K562 (cell line): ENCODE measurements around the gene DDX54. TPM values are rescaled to one million over a fixed set of nuclear protein-coding genes. Genes with fewer than 3 reads are reported as not detected.

ENCODE experiments used
- ELF2 ChIP-seq: fragments of 250-450 bp; sonication (Bioruptor Pico); IDR thresholded peaks from 2 replicates; pipeline ENCODE4 v1.5.0; 2021; ENCODE audit warnings: mild to moderate bottlenecking
- HDAC8 ChIP-seq: fragments of 450-650 bp; IDR thresholded peaks from 2 replicates; pipeline ENCODE4 v1.6.1; 2016; ENCODE audit warnings: mild to moderate bottlenecking, missing genetic modification characterization, moderate library complexity, missing compliant biosample characterization
- HMGN3 ChIP-seq: IDR thresholded peaks from 2 replicates; pipeline ENCODE4 v1.6.1; 2011; ENCODE audit warnings: borderline replicate concordance, low read depth, mild to moderate bottlenecking, mixed read lengths, low read length; ENCODE audit not compliant: insufficient read length; ENCODE audit errors: extremely low read depth
- MEF2D ChIP-seq: conservative IDR thresholded peaks from 2 replicates; pipeline ENCODE4 v1.6.1; 2016; ENCODE audit warnings: low read depth, missing genetic modification characterization, missing compliant biosample characterization
- NR1H2 ChIP-seq: sonication (generic); formaldehyde crosslinking; IDR thresholded peaks from 2 replicates; pipeline ENCODE4 v1.4.0; 2020; ENCODE audit warnings: mild to moderate bottlenecking, missing genetic modification reagents
- PTRF ChIP-seq: fragments of 450-650 bp; IDR thresholded peaks from 2 replicates; pipeline ENCODE4 v1.6.1; 2016; ENCODE audit warnings: mild to moderate bottlenecking, missing genetic modification characterization, missing compliant biosample characterization
- SRSF7 ChIP-seq: fragments of 200-400 bp; formaldehyde crosslinking; optimal IDR thresholded peaks from 2 replicates; pipeline ENCODE3; 2017; ENCODE audit warnings: mild to moderate bottlenecking, low read depth, low read length
- ZNF408 ChIP-seq: fragments of 250-450 bp; sonication (Bioruptor Pico); IDR thresholded peaks from 2 replicates; pipeline ENCODE4 v1.4.0; 2020; ENCODE audit warnings: low read depth, mild to moderate bottlenecking, moderate library complexity
- ZNF445 ChIP-seq: fragments of 250-450 bp; sonication (Bioruptor Pico); IDR thresholded peaks from 2 replicates; pipeline ENCODE4 v1.4.0; 2020; ENCODE audit warnings: low read depth, mild to moderate bottlenecking, moderate library complexity
- ZNF592 ChIP-seq: fragments of 450-650 bp; IDR thresholded peaks from 2 replicates; pipeline ENCODE4 v1.6.1; 2017; ENCODE audit warnings: antibody characterized with exemption, mild to moderate bottlenecking
- ZNF785 ChIP-seq: fragments of 250-450 bp; sonication (Bioruptor Pico); IDR thresholded peaks from 2 replicates; pipeline ENCODE4 v1.4.0; 2020; ENCODE audit warnings: mild to moderate bottlenecking
- ZSCAN29 ChIP-seq: fragments of 450-650 bp; IDR thresholded peaks from 2 replicates; pipeline ENCODE4 v1.6.1; 2017
- polyA plus RNA-seq, 8 experiments: library from polyadenylated mRNA; depleted of rRNA in 4 of 8; stranded (reverse) in 5 of 8; unstranded in 3 of 8; fragments of >200 nt; fragmentation: Nextera tagmentation in 2 of 8; fragmentation: Illumina TruSeq in 1 of 8; extraction: Ambion mirVana in 2 of 8; extraction: Trizol in 1 of 8; gene quantifications; 2 replicates each; pipeline versions ENCODE4 v1.2.1 to v1.2.3, GENCODE V29; 2011 to 2014; ENCODE audit warnings: inconsistent platforms in 1 of 8, missing spikeins in 1 of 8
- total RNA-seq, 7 experiments: library from RNA; depleted of rRNA in 6 of 7; stranded (reverse); fragments of >200 nt in 6 of 7; fragmentation: Illumina TruSeq in 2 of 7; extraction: Trizol in 2 of 7; gene quantifications; 2 replicates each; pipeline versions ENCODE4 v1.2.1 to v1.2.3, GENCODE V29; 2011 to 2021; ENCODE audit warnings: low replicate concordance in 1 of 7
- TF ChIP-seq, protein P1 (sequence below), 3 experiments: fragments of 200-800 bp in 1 of 3; fragments of 250-450 bp in 1 of 3; fragments of 450-650 bp in 1 of 3; sonication (Bioruptor Pico) in 1 of 3; sonication (Bioruptor generic) in 1 of 3; formaldehyde crosslinking in 1 of 3; IDR thresholded peaks; 2 replicates each; pipeline versions ENCODE4 v1.6.1 to v1.8.0; 2016 to 2022; ENCODE audit warnings: mild to moderate bottlenecking in 2 of 3, missing genetic modification characterization in 2 of 3, missing compliant biosample characterization in 1 of 3, moderate library complexity in 1 of 3
- TF ChIP-seq, protein P2 (sequence below), 2 experiments: fragments of 450-650 bp in 1 of 2; sonication (generic) in 1 of 2; formaldehyde crosslinking; conservative IDR thresholded peaks; 2 replicates each; pipeline versions ENCODE4 v1.4.0 to v1.8.1; 2020 to 2022; ENCODE audit warnings: mild to moderate bottlenecking in 1 of 2, missing genetic modification reagents in 1 of 2

DDX54 gene
- total and polyA plus RNA-seq, 9 of the 15 experiments (the other 6 are each of a cell fraction or from before 2014, with no cell fraction given): 1.4 to 135 (median 51.4) TPM

- TF ChIP-seq ZNF408 (CRISPR knock-in tag): no peak
- no peak for TF ChIP-seq ELF2 (CRISPR knock-in tag)
- TF ChIP-seq, protein P1, sequence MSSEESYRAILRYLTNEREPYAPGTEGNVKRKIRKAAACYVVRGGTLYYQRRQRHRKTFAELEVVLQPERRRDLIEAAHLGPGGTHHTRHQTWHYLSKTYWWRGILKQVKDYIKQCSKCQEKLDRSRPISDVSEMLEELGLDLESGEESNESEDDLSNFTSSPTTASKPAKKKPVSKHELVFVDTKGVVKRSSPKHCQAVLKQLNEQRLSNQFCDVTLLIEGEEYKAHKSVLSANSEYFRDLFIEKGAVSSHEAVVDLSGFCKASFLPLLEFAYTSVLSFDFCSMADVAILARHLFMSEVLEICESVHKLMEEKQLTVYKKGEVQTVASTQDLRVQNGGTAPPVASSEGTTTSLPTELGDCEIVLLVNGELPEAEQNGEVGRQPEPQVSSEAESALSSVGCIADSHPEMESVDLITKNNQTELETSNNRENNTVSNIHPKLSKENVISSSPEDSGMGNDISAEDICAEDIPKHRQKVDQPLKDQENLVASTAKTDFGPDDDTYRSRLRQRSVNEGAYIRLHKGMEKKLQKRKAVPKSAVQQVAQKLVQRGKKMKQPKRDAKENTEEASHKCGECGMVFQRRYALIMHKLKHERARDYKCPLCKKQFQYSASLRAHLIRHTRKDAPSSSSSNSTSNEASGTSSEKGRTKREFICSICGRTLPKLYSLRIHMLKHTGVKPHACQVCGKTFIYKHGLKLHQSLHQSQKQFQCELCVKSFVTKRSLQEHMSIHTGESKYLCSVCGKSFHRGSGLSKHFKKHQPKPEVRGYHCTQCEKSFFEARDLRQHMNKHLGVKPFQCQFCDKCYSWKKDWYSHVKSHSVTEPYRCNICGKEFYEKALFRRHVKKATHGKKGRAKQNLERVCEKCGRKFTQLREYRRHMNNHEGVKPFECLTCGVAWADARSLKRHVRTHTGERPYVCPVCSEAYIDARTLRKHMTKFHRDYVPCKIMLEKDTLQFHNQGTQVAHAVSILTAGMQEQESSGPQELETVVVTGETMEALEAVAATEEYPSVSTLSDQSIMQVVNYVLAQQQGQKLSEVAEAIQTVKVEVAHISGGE (CRISPR knock-in tag; IDR thresholded peaks at IDR 0.05): no peak
- TF ChIP-seq ZSCAN29: no peak
- TF ChIP-seq NR1H2 (CRISPR knock-in tag): no peak; the same call in 1 of the 2 replicates
- no peak for TF ChIP-seq ZNF445 (CRISPR knock-in tag)
- no peak for TF ChIP-seq MEF2D
- TF ChIP-seq, protein P2, sequence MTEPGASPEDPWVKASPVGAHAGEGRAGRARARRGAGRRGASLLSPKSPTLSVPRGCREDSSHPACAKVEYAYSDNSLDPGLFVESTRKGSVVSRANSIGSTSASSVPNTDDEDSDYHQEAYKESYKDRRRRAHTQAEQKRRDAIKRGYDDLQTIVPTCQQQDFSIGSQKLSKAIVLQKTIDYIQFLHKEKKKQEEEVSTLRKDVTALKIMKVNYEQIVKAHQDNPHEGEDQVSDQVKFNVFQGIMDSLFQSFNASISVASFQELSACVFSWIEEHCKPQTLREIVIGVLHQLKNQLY (CRISPR knock-in tag; conservative IDR thresholded peaks at IDR 0.05): no peak
- TF ChIP-seq ZNF785 (CRISPR knock-in tag): no peak
- no peak for TF ChIP-seq SRSF7
- no peak for TF ChIP-seq HDAC8 (tag)
- 0 out of 2 replicates have a peak, but pooled peaks have one; percentile 38 for TF ChIP-seq ZNF592
- TF ChIP-seq HMGN3: no peak
- no peak for TF ChIP-seq PTRF
These were observed 438 bp downstream of the DDX54 start (continued) for GRCh38 chr12:113184900-113185179.
